CD4-positive, alpha-beta T cell treated with Interleukin-15 for 4 hours (primary cell): ENCODE data around the gene CD36.

Source experiments
- DNase-seq: peaks from one replicate; pipeline ENCODE4 v3.0.0-alpha.2; 2020; ENCODE audit warnings: low spot score

Gene CD36

GRCh38 chr7:80705130-80705781 is 66.8 kb downstream of the CD36 start:
- no peak for DNase-seq

- DNase-seq = no peak
Observed at GRCh38 chr7:80707318-80707717, 68.9 kb downstream of the CD36 start.

- no peak for DNase-seq
Observed at GRCh38 chr7:80708123-80708522, 69.7 kb downstream of the CD36 start.

GRCh38 chr7:80711531-80711930 is 73.1 kb downstream of the CD36 start:
- no peak for DNase-seq

- no peak for DNase-seq
Observed at GRCh38 chr7:80719261-80719660, 80.8 kb downstream of the CD36 start.

- no peak for DNase-seq
Observed at GRCh38 chr7:80720146-80720545, 81.7 kb downstream of the CD36 start.

- no peak for DNase-seq
Observed at GRCh38 chr7:80721883-80722615, 83.6 kb downstream of the CD36 start.

- DNase-seq = no peak
Observed at GRCh38 chr7:80722616-80723195, 84.3 kb downstream of the CD36 start.

- no peak for DNase-seq
Observed at GRCh38 chr7:80724249-80724871, 85.9 kb downstream of the CD36 start.

GRCh38 chr7:80725181-80725611 is 86.8 kb downstream of the CD36 start:
- DNase-seq = no peak
